Activated T-cell treated with anti-CD3 and anti-CD28 coated beads for 1 hour (primary cell): Measurements from ENCODE around the gene MGA.
"Not testable (repeated sequence)": the region's sequence is repeated elsewhere in the genome, so short reads cannot be mapped to it uniquely, and the experiment has no call there.

Experiments
- DNase-seq: peaks from one replicate; pipeline ENCODE4 v3.0.0-alpha.2; 2020; ENCODE audit warnings: low read depth

Gene MGA

DNA sequence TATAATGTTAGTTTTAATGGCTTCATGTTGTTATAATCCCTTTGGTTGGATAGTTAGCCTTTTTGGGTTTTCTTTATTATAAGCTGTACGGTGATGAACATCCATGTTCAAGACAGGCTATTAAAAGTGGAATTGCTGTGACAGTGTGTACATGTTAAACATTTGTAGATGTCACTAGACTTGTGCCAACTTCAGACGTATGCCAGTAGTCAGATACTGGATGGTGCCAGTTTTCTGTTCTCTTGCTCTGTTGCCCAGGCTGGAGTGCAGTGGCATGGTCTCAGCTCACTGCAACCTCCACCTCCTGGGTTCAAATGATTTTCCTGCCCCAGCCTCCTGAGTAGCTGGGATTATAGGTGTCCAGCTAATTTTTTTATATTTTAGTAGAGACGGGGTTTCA, 54.1 kb downstream of the MGA start:
- DNase-seq, result no peak

DNA sequence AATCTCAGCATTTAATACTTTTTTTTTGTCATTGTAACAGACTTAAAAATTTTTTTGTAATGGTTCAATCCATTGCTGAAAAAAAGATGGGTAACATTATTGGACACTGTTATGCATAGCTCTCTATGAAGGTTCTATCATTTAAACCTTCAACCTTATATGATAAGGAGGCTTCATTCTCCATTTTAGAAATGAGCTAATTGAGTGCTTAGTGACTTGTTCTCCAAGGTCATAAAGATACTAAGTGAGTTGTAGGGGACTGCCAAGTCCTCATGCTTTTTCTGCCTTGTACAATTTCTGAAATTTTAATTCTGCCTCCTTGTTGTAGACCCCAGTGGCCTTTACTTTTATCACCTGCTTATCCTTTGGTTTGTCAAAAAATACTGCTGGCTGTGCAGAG, 56.7 kb downstream of the MGA start:
- DNase-seq, result no peak

DNA sequence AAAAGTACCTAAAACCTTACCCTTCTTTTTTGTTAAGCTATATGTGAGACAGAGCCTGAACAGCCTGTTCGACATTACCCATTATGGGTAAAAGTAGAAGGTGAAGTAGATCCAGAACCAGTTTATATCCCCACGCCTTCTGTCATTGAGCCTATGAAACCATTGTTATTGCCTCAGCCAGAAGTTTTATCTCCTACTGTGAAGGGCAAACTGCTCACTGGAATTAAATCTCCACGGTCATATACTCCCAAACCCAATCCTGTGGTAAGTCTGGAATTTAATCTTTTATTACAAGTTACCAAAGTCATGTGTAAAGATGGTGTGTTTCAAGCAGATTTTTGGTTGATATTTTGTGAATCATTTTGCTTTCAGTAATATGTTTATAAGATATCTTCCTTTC, 66.9 kb downstream of the MGA start:
- DNase-seq, result no peak

DNA sequence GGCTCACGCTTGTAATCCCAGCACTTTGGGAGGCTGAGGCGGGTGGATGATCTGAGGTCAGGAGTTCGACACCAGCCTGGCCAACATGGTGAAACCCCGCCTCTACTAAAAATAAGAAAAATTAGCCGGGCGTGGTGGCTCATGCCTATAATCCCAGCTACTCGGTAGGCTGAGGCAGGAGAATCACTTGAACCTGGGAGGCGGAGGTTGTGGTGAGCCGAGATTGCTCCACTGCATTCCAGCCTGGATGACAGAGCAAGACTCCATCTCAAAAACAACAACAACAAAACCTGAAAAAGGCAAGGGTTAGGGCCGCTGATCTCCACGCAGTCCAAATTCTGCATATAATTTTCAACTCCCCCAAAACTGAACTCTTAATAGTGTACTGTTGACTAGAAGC, 67.9 kb downstream of the MGA start:
- DNase-seq, result not testable (repeated sequence)

DNA sequence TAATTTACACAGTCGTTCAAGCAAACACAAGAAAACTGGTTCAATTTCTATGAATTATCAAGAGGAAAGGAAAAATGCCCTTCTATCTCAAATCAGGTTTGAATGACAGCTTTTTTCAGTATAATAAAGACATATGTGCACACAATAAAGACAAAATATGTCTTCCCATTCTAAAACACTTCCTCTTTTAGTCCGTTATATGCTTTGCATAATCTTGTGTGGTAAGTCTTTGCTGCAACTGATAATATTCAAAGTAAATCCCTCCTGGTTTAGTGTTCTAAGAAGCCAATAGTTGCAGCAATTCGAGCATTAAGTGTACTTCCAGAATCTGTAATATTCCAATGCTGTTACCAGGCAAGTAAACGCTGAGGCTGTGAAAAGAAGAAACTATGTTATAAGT, 70.3 kb downstream of the MGA start:
- DNase-seq, result no peak

DNA sequence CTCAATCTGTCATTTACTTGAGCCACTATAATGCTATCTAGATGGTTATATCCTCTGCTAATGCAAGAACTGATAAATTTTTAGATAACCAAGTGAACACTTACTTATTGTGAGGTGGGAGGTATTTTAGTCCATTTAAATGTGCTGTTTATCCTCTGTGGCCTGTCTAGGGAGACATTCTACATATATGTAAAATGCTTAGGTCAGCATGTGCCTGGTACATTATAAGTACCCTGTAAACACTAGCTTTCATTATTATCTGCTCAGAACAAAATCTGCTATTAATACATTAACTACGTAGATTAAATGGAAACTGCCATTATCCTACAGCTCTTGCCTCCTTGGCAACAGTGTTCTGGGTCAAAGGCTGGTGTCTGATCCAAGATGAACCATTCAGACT, 72.3 kb downstream of the MGA start:
- no peak for DNase-seq

DNA sequence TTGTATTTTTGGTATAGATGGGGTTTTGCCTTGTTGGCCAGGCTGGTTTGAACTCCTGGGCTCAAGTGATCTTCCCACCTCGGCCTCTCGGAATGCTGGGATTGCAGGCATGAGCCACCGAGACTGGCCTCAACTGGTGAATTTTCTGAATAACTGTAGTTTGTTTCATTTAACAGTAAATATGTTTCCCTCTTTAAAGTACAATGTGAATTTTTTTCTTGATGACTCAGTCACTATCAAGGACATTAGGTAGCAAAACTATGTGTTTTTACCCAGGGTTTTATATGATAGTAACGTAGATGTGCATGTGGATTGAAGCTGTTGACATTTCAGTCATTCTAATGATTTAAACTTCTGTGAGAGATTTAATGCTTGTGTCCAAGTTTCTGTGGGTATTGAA, 73.9 kb downstream of the MGA start:
- DNase-seq, result no peak

DNA sequence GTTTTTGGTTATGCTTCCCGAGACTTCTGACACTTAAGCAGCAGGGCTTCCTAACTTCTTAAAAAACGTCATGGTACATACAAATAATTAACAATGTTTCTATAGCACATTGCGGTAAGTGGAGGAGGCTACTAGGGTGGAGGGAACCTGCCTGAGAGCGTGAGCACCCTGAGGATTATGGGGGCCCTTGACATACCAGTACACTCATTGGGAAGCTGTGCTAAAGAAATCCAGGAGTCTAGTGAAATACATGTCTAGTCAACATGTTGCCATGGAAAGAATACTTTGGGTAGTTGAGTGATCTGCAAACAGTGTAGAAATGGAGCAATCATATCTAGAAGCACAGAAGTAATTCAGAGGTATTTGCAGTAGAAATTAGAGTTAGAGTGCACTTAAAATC, 74.8 kb downstream of the MGA start:
- no peak for DNase-seq

DNA sequence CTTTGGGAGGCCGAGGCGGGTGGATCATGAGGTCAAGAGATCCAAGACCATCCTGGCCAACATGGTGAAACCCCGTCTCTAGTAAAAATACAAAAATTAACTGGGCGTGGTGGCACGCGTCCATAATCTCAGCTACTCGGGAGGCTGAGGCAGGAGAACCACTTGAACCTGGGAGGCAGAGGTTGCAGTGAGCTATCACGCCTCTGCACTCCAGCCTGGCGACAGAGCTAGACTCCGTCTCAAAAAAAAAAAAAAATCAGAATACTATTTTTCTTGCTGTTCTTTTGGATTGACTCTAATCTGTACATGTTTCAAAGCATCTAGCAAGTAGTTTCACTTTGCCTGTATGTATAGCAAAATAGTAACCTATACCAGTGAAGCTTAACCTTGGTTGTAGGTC, 75.3 kb downstream of the MGA start:
- DNase-seq, result not testable (repeated sequence)

DNA sequence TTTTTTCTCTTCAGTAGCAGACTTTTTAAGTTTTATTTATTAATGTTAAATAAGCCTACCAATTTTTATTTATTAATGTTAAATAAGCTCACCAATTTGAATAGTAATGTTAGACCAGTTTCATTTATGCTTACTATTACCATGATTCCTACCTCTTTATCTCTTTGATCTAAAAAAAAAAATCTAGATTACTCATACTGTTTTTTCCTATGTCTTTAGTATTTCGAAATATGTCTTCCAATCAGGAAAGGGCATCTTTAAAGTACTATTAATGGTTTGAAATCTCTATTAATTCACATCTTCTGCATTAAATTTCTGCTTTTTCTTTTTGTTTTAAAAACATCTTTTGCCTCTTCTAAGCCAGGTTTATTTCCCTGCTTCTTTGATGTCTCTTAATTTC, 86.6 kb downstream of the MGA start:
- DNase-seq, result no peak

DNA sequence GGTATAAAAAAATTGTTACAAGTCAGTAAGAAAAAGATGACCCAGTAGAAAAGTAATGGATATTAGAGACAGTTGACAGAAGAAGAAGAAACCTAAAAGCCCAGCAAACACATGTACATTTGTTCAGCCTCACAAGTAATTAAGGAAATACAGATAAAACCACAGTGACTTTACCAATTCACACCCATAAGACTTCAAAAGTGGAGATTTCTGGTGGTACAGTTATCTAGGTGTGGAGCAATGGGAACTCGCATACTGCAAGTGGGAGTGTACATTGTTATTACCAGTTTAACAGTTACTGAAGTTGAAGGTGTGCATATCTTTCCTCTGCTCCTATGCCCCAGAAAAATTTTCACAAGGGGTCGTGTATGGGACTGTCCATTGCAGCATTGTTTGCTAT, 96.0 kb downstream of the MGA start:
- DNase-seq, result no peak

DNA sequence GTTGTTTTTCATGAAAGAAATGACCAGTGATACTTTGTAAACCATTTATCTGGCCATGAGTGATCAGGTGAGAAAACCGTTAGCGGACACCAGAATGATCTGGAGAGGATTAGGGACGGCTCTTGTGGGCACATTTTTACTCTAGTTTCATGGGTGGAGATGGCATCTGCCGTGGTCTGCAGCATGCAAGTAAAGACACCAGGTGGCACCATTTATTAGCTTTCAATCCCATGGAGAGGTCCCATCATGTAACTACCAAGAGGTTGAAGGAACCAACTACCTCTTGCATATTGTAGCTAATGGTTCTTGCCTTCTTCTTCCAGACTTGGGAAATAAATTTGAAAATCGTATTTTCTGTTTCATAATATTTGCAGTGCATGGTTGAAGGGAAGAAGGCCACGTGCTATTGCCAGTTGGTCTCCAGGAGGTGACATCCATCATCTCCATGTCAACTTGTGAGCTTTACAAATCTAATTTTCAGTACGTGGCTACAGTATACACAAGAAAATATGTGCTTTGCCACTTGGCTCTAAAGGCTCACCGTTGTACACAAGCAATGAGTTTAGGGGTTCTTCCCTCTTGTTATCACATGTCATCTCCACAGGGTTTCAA, 112.6 kb downstream of the MGA start:
- DNase-seq, result peak; percentile 31

DNA sequence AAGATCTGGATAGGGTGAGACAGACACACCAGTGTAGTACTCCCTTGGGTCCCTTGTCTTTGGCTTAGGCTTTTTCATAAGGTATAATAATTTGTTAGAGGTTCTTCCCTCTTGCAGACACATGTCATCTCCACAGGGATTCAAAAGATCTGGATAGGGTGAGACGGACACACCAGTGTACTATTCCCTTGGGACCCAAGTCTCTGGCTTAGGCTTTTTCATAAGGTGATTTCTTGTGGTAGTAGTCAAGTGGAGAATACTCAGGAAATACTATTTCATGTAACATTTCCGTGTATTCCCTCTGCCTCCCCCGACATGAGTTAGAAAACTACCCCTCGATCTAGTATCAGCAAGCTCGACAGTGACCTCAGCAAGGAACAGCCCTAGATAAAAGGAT, 113.1 kb downstream of the MGA start:
- DNase-seq, result no peak

DNA sequence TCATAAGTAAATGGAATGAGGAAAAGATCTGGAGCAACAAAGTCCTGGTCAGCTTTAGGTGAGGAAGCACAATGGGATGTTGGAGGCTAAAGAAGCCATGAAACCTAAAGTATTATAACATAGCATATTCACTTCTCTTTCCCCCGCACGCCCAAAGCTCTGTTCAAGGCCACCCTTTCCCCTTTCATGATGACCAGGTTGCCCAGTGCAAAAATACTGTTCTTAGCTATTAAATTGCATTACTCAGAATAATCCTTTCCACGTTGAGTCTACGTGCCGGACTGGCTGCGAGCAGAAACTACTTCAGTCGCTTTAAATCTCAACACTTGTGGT, 113.5 kb downstream of the MGA start:
- no peak for DNase-seq

DNA sequence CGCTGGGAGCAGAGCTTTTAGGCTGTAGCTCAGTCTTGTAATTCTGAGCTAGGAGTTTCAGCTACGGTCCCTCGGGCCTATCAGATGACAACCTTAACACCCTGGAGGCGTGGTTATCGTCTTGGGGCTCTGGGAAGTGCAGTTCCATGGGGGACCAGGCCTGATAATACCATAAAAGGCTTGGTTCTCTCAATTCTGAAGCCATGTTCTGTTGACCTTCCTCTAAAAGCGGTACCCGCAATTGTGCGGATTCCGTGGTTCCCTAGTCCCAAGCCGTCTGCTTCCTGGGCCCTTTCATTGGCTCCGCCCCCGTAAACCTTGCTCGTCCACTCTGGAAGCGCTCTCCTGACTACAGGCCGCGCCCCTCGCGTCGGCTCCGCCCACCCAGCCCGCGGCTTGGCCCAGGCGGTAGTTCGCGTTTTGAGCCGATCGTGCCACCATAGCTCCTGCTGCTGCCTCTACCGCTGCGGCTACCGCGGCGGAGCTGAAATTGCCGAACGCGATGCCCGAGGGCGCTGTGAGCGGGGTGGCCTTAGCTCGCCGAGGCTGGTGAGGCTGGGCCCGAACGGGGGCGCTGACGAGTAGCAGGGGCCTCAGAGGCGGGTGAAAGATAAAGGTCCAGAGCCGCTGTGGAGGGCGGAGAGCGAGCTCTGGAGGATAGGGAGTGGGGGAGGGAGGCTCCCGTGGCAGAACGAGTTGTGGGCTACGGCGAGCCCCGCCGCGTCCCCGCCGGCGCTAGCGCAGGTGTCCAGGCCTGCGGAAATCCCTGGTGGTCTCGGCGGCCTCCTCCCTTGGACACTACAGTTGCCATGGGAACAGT, 114.1 kb downstream of the MGA start, which contains the start of gene MAPKBP1:
MAPKBP1 (plus strand) TSS at position 423 of the 820 bp plus-strand sequence. CDS start 792 bp downstream, outside the sequence.
- peak; percentile 94 for DNase-seq

DNA sequence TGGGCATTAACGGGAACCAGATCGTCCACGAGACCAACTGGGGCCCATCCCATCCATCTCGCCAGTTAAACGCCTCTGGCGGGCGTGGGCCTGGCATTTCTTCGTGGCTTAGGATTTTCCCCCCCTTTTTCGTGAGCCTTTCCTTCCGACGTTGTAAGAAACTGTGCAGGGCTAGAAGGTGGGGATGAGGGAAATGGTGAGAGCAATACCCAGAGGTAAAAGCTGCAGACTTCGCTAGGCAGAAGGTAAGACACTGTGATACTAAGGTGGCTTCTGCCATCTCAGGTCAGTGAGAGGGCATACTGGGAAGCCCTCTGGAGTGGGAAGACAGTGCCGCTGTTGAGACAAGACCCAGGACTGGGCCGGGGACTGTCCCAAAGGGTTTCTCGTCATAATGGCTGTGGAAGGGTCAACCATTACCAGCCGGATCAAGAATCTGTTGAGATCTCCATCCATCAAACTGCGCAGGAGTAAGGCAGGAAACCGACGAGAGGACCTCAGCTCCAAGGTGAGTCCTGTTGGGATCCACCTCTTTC, 114.7 kb downstream of the MGA start:
- no peak for DNase-seq

DNA sequence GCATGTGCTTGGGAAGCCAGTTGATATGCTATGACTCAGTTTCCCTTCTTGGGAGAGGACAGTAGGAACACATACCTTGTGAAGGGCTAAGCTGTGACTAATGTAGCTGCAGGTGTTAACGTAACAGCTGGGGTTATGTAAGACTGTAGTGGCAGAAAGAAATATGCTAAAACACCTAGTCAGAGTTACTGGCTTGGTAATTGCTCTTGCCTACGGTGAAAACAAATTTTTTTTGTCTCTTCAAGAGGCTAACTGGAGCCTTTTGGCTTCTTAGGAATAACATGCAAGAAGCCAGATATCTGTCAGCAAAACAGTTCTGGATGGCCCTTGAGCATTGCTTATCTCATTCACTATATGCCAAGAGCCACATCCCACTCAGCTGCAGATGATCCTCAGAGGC, 115.4 kb downstream of the MGA start:
- no peak for DNase-seq

DNA sequence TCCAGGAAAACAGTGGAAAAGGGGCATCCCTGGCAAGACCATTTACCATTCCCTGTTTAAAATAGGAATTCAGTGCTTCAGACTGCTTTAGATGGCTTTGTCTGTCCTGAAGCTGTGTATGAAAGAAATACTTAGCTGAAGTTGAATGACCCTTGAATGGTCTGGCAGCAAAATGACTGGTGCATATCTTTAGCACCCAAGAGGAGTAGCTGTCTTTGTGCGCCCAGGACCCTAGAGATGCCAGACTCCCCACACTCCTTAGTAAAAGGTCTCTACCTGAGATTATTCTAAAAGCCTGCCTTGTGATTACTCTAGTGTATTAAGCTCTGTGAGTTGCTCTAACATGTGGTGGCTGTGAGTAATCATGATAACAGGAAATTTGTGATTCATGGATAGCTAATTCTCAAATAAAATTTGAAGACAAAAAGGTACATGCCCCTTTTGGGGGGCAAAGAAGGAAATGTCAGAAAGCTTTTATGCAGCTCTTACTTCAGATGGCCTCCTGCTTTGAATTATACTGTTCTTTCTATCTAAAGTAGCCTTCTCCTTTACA, 117.3 kb downstream of the MGA start:
- no peak for DNase-seq

DNA sequence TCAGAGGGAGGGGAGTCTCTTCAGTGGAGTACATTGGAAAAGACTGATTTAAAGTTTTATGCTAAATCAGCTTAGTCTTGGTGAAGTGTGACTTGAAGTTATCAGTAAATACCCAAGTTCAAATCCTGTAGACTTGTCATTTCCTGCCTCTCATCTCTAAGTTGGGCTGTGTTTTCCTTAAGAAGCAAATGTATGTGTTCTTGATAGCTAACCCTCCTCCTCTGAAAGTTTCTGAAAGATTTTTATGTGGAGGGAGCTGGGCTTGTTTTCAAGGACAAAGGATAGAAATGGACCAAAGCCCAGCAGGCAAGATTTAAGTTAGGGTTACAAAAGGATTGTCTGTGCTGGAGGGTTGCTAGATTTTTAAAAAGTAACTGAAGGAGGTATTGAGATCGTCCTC, 118.3 kb downstream of the MGA start:
- no peak for DNase-seq

DNA sequence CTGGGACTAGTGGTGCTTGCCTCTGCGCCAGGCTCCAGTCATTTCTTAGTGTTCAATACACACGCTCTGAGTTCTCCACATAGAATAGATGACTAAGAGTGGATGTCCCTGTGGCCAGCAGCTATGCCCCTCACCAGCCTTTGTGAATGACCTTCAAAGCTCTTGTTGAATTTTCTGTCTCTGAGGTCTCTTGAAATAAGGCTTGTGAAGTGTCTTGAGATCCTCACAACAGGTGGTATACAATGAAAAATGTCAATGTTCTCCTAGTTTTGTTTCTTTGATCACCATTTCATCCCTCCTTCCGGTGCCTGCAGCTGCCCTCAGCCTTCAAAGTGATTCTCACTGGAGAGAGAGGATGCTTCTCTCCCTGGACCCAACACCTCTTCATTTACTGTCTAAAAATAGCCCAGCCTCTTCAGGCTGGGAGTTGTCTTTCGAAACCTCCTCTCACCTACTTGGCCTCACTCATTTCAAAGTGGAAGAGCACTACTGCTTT, 119.5 kb downstream of the MGA start:
- no peak for DNase-seq

DNA sequence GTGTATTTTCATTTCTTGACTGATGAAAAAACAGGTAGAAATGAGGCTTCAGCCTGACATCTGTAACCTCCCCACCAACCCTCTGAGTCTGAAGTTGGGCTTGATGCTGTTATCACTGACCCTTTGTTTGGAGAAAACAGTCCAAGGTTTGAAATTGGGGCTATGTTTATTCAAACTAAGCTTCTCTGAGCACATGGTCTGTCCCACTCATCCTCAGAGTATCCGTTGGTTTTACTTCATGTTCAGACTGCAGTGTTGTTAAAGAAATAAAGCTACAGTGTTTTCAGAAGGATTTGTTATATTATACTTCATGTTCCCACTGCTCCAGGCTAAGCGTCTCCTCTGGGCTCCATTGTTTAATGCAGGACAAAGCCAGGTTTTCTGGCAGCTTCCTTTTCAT, 120.1 kb downstream of the MGA start:
- no peak for DNase-seq

DNA sequence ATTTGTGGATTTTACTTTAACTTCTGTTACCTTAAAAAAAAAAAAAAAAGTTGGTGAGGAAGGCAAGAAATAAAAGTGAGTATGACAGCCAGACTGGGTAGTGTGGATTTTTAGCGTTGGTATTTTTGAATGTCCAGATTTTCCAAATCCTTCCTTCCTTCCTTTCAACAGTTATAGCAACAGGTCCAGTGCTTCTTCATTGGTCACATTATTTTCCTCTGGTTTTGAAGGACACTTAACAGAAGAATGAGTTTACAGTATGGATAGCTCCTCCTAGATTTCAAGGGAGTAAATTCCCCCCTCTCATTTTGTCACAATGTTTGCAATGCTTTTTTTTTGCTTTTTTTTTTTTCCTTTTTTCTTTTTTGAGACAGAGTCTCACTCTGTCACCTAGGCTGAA, 120.5 kb downstream of the MGA start:
- no peak for DNase-seq
